Astrocyte of the spinal cord (primary cell): ENCODE data around the gene SLC15A3.

ENCODE experiments used
- DNase-seq: peaks from one replicate; pipeline ENCODE4 v3.0.0; 2011; ENCODE audit warnings: low read depth, low spot score
- H3K4me3 ChIP-seq: 2 replicates; pipeline ENCODE4 v1.5.1; 2011; ENCODE audit warnings: low read depth, mild to moderate bottlenecking, low read length, moderate library complexity
- CTCF ChIP-seq: IDR thresholded peaks from 2 replicates; pipeline ENCODE4 v1.5.1; 2012; ENCODE audit warnings: low read depth, mild to moderate bottlenecking, low read length, inconsistent platforms
- in situ Hi-C: cut with HindIII; loops from 2 replicates; pipeline ENCODE4 v1.10.0; 2017; ENCODE audit warnings: low sequenced_read_pairs

The SLC15A3 gene

GRCh38 chr11:60928563-60929001, 23.4 kb downstream of the SLC15A3 start:
- in situ Hi-C loops = no loop called here
- no peak for TF ChIP-seq CTCF
- no peak overlapping the region for H3K4me3 ChIP-seq
- no peak for DNase-seq

- no peak overlapping the region for H3K4me3 ChIP-seq
- in situ Hi-C loops = no loop called here
- no peak for TF ChIP-seq CTCF
- no peak for DNase-seq
Measured at GRCh38 chr11:60927600-60927999, 24.4 kb downstream of the SLC15A3 start.

- in situ Hi-C loops = no loop called here
- no peak for DNase-seq
- TF ChIP-seq CTCF = no peak
- no peak overlapping the region for H3K4me3 ChIP-seq
Measured at GRCh38 chr11:60927061-60927592, 24.8 kb downstream of the SLC15A3 start.

- no peak for DNase-seq
- H3K4me3 ChIP-seq = no peak overlapping the region
- in situ Hi-C loops = no loop called here
- TF ChIP-seq CTCF = no peak
Measured at GRCh38 chr11:60926500-60926899, 25.5 kb downstream of the SLC15A3 start.

GRCh38 chr11:60925868-60926267, 26.1 kb downstream of the SLC15A3 start:
- in situ Hi-C loops = no loop called here
- no peak for TF ChIP-seq CTCF
- no peak overlapping the region for H3K4me3 ChIP-seq
- no peak for DNase-seq

GRCh38 chr11:60924906-60925853, 26.8 kb downstream of the SLC15A3 start:
- no peak for TF ChIP-seq CTCF
- in situ Hi-C loops = no loop called here
- H3K4me3 ChIP-seq = peak overlapping the region; percentile 66
- DNase-seq = no peak
